CD4-positive, alpha-beta T cell treated with Interleukin-6 at 100 ng/mL for 8 hours (primary cell): ENCODE results near the gene TMEM147.

Experiments used
- DNase-seq: peaks from one replicate; pipeline ENCODE4 v3.0.0-alpha.2; 2020; ENCODE audit warnings: mixed read lengths, low spot score

The TMEM147 gene

DNA sequence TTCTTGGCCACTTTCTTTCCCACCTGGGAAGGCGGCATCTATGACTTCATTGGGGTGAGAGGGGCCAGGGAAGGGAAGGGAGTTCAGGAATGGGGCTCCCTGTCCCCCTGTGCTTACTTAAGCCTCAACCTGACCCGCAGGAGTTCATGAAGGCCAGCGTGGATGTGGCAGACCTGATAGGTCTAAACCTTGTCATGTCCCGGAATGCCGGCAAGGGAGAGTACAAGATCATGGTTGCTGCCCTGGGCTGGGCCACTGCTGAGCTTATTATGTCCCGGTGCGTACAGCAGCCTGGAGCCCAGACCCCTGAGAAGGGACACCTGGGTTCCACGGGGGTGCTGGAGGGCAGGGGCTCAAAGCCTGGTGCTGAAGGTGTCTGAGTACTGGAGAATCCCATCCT is 1.1 kb downstream of the TMEM147 start:
- no peak for DNase-seq

DNA sequence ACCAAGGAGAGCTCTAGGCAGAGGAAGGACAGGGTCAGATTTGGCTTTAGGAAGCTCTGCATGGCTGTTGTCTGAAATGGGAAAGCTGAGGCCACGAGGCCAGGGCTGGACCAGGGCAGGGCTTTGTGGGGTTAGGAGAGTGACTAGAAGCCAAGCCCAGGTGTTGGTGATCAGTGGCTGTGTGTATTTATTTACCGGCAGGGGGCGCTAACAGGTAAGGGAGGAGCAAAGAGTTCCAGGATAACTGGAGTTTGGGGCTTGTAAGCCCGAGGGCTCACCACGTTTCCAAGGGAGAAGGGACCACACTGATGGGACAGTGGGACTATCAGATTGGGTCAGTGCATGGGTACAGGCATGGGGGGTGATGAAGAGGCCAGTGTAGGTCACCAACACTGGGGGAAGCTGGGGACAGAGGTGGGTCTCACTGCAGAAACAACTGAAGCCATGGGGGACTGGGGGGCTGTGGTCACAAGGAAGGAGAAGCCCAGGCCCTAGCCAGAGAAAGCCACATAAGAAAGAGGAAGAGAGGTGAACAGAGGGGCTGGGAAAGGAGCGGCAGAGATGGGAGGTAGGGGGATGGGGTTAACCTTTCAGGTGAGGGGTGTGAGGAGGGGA is 3.9 kb downstream of the TMEM147 start:
- peak; percentile 68 for DNase-seq

DNA sequence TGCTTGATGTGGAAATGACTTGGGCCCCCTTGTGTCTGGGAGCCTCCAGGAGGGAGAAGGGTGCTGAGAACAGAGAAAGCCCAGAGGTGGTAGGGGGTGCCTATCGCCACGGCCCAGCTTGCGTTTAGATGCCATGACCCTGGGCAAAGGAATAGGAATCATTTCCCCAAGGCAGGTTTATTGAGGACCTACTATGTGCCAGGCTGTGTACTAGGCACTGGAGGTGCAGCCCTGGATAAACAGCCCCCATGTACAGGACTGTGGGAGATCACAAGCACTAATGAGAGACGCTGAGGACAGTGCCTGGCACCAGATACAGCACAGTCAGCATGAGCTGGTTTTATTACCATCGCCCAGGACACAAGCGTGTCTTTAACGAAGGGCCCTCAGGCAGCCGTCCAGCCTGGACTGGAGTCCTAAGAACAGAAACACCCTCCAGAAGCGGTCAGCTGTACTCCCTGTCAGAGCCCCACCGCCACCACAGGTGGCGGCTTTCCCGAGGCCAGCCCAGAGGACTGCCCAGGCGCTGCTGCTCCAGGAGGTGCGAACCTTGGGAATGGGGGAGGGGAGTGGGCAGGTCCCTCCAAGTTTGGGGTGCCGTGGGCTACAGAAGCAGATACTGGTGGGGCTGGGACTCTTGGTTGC is 4.6 kb downstream of the TMEM147 start:
- no peak for DNase-seq

DNA sequence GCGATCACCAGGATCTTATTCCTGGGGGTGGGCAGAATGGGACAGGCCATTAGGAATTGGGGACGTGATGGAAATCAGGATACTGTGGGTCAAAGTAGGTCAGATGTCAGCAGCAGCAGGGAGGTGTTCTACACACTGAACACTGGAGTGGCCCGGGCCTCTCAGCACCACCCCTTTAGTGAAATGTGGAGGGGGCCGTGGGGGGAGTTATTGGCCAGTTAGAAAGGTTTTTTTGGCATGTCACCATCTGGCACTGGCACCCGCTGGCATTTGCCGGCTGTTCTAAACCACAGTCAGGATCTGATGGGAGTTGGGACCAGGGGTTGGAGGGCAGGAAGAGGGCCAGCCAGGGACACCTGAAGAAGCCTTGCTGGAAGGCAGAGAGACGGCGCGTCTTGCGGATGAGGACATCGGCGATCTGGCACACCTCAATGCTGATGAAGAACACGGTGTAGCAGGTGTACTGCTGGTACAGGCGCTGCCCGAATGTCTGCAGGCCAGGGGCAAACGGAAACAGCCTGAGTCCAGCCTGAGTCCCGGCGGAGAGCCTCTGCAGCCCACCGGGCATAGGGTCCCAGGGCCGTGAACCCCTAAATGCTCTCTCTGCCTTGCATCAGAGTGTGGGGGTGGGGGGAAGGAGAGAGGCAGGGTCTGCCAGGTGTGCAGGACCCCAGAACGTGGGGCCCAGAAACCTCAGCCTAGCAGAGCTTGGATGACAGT is 5.8 kb downstream of the TMEM147 start:
- DNase-seq, result no peak

DNA sequence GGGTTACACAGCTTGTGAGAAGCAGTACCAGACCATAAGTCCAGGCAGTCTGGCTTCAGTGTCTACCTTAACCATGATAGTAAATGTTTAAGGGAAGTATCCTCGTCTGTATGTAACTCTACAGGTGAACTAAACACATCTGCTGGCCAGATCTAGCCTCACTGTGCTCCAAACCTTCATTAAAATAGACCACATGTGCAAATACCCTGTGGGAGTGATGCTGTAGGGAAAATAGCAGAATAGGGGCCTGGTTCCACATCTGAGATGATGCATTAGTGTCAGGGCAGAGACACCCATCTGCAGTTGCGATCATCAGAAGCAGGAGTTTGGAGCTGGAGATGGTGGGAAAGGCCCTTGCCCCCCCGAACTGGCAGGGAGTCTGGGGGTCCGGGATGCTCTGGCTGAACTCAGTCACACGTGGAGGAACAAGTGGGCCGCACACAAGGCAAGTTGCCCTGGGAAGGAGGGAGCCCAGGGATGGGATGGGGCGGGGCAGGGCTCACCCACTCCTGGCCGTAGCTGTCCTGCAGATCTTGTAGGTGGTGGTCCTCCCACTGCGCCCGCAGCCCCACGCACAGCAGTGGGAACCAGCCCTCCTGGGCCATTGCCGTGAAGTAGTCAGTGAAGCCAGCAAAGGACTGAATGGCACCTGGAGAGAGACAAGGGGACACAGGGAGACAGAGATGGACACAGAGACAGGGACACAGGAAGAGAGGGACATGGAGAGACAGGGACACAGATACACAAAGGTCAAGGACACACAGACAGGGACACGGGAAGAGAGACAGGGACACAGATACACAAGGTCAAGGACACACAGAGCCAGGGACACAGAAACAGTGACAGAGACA is 7.3 kb downstream of the TMEM147 start:
- DNase-seq, result no peak

DNA sequence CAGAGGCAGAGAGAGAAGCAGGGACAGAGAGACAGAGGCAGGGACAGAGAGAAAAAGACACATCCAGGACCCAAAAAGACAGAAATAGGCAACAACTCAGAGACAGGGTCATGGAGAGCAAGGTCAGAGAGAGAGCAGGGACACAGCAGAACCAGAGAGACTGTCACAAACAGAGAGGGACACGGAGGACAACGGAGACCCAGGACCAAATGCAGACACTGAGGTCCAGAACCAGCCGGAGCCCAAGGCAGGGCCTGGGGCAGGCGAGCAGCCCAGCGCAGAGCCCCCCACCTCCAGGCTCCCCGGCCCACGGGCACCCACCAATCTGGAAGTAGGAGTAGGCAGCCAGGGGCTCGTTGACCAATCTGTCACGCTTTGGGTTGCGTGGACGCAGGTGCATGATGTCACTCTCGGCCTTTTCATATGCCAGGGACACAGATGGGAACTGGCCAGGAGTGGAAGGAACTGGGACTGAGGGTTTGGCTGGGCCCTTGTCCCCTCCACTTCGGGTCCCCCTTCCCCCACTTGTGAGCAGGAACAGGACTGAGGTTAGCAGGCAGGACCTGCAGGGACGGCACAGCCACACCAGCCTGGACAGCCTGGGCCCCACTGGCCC is 8.1 kb downstream of the TMEM147 start:
- DNase-seq, result no peak

DNA sequence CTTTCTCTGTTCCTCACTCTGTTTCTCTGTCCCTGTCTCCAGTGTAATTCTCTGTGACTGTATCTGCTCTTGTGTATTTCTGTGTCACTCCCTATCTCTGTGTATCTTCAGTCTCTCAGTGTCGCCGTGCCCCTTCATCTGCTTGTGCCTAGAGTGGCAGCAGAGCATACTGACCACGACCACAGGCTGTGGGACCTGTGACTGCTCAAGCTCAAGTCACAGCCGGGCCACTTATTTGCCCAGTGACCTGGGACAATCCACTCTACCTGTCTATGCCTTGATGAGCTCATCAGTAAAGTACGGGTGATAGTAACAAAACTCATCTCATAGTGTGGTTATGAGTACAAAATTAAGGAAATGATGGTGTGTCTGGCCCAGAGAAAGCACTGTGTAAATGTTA is 8.7 kb downstream of the TMEM147 start:
- no peak for DNase-seq

DNA sequence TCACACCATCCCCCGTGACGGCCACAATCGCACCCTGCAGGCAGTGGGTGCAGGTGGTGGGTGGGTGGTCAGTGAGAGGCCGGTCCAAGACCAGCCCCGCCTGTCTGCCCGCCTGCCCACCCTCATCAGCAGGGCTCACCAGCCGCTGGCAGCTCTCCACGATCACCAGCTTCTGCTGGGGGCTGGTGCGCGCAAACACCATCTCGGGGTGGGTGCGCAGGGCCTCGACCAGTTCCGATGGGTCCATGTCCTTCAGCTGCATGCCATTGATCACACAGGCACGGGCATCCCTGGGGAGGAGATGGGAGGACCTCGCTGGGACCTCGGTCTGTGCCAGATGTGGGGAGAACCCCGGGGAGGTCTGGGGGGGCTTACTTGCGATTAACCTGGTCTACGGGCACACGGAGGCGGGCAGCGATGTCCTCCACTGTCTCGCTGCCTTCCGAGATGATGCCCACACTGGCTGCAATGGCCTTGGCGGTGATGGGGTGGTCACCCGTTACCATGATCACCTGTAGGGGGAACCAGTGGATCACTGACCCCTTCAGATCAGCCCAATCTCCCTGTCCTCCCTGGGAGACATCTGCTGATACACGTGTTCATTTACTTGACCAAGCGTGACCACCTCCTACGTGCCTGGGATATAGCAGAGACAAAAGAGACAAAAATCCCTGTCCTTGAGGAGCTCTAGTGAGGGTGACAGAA is 10.0 kb downstream of the TMEM147 start:
- DNase-seq, result no peak

DNA sequence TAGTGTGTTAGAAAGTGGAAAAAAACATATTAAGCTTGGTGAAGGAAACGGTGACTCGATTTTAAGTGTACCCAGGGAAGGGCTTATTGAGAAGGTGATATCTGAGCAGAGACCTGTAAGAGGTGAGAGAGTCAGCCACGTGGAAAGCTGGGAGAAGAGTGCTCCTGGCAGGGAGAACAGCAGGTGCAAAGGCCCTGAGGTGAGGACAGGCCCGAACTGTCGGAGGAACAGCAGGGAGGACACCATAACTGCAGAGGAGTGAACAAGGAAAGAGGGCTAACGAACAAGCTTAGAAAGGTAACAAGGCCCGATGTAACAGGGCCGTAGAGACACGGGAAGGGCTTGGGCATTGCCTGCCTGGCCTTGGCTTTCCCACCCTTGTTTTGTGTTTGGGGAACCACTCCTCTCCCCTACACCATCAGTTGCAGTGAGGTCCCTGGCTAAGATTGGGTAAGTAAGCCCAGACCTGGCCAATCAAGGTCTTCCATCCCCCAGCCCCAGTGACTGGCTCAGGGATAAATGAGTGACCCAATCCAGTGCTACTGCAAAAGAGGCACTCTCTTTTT is 10.7 kb downstream of the TMEM147 start:
- no peak for DNase-seq

DNA sequence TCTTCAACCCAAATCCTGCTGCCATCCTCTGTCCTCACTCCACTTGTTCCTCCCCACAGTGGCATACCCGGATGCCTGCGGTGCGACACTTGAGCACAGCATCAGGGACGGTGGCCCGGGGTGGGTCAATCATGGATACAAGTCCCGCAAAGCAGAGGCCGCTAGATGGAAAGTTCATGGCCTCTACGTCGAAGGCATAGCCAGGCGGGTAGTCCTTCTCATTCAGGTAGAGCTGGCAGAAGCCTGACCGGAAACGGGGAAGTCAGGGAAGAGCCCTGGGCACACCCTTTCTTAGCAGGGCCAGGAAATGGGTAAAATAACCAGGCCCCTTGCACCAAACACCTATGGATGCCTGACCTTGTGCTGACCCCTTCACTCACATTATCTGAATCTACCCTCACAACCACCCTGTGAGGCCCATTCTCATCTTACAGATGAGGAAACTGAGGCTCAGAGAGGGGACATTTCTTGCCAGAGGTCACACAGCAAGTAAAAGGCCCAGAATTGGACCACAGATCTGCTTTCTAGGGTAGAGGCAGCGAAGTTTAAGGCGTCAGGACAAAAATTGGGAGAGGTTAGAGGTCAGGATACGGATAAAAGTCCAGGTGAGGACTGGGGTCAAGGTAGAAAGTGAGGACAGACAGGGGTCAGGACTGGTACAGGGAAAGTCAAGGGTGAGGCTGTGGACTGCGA is 11.6 kb downstream of the TMEM147 start:
- DNase-seq, result no peak

DNA sequence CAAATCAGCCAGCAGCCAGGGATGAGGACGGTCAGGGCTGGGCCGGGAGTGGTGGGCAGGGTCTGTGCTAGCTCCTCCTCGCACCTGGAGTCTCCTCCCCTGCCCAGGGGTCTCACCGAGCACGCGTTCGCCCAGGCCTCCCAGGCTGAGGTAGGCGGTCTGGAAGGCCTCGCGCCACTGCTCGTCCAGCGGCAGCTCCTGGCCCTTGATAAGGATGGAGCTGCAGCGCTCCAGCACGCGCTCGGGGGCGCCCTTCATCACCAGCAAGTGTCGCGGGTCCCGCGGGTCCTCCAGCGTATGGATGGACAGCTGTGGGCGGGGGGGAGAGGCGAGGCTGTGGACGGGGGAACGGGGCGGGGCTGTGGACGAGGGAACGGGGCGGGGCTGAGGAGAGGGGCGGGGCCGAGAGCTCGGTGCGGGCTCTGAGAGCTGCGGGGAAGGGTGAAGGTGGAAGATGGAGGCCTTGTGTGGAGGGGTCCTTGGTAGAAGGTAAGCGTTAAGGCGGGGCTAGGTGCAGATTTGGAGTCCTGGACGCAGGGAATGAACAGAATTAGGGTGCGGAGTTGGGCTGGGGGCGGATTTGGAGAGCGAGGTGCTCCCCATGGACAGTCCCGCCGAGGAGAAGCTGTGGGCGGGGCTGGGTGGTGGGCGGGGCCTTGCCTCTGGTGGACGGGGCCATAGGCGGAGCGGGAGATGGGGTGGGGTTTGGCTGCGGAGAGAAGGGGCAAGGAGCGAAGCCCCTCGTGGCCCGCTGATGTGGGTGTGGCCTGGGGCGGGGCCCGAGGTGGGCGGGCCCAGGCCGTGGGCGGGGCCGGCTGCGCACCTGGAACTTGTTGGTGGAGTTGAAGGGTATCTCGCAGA is 12.3 kb downstream of the TMEM147 start:
- DNase-seq, result peak; percentile 36

DNA sequence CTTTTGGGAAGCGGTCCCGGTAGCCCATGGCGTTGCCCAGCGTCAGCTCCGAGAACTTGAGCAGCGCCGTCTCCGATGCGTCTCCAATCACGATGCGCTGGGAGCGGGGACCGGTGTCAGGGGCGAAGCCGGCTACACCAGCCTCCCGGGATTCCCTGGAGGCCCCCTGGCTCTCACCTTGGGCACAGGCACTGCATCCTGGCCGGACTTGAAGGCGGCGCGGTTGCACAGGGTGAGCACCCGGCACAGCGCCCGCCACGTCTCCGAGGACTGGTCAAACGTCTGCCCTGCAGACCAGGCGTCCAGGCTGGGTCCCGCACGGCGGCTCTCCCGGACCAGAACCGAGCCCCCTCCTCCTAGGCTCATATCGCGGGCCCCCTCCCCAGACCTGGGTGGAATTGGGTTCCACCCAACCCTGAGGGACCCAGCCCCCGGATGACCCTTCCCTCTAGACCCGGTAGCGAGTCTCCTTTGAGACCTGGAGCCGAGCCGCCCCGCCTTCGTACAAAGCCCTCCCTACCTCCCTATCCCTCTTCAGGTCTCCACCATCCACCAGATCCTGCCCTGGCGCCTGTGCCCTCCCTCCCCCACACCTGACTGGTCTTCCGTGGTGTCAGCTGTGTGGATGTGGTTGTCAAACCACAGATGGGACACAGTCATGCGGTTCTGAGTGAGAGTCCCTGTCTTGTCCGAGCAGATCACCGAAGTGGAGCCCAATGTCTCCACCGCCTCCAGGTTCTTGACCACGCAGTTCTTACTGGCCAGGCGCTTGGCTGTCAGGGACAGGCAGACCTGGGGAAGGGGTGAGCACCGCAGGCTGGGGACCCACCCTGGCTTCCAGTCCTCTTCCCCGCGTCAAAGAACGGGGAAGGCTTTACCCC is 13.2 kb downstream of the TMEM147 start:
- DNase-seq, result no peak

DNA sequence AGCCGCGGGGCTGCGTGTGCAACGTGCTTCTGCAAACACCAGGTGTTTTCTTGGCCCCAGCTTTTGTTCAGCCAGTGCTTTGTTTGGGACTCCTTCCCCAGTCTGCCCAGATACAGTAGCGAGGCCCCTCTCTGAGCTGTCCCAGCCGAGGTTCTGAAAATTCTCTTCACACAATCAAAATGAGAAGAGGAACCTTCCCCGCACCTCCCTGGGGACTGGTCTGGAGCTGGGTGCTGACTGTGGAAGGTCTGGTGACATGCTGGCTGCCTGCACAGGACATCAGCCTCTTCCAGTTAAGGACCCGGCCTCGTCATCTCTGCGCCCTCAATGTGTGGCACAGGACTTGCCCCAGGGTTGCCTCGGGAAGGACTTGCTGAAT is 13.8 kb downstream of the TMEM147 start:
- no peak for DNase-seq

DNA sequence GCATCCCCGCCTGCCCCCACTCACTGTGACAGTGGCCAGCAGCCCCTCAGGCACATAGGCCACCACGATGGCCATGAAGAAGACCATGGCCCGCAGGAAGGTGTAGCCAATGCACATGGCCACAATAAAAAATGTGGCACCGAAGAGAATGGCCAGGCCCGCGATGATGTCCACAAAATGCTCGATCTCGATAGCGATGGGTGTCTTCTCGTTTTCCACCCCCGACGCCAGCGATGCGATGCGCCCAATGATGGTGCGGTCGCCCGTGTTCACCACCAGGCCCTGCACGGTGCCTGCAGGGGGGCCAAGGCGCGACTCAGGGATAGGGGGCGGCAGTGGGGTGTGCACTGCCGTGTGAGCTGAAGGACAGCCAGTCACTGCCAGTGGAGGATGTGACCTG is 14.4 kb downstream of the TMEM147 start:
- DNase-seq, result no peak

DNA sequence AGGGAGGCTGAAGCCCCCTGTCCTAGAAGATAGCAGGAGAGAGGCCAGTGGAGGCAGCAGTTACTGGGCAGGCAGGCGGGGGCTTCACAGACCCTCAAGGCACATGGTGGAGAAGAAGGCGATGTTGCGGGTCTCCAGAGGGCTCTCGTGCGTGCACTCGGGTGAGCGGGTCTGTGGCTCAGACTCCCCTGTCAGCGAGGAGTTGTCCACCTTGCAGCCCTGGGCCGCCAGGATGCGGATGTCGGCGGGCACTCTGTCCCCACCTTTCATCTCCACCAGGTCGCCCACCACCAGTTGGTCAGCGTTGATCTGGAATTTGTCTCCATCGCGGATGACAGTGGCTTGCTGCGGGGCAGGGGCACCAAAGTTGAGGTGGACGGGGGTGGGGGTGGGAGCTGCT is 14.8 kb downstream of the TMEM147 start:
- DNase-seq, result no peak

DNA sequence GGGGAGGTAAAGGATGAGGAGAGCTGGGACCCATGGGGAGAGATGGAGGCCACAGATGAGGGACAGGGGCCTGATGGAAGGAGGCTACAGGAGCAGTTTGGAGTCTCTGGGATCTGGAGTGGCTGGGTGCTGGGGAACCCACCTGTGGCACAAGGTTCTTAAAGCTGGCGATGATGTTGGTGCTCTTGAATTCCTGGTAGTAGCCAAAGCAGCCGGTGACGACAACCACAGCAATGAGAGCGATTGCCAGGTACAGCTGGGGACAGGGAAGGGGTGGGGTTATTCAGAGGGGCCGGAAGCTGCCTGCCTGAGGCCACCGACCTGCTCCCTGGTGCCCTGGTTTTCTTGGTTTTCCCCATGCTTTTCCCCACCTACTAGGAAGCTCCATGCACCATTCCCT is 15.3 kb downstream of the TMEM147 start:
- DNase-seq, result no peak

DNA sequence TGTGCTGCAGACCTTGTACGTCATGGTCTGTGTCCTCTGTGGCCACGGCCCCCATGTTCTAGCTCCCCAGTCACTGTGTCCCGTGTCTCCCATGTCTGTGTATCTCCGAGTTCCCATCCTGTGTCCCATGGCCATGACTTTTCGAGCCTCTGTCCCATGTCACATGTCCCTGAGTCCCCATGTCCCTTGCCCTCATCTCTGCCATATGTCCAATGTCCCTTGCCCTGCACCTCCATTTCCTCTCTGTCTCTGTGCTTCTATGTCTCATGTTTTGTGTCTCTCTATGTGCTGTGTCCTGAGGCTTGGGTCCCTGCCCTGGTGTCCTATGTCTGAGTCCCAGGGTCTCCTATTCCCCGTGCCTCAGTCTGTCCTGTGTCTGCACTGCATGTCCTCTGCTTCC is 16.0 kb downstream of the TMEM147 start:
- no peak for DNase-seq

DNA sequence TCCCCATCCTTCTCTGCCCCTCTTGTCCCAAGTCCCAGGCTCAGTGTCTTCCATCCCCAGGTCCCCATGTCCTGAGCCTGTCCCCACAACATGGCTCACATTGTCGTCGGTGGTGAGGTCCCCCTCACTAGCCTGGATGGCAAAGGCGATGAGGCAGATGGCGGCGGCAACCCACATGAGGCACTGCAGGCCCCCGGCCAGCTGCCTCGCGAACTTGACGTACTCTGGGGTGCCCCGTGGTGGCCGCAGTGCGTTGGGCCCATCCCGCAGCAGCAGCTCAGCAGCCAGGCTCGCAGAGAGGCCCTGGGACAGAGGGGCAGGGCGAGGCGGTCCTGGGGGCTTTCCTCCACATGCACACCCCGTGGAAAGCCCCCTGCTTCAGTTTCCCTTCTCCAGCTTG is 16.9 kb downstream of the TMEM147 start:
- DNase-seq, result no peak

DNA sequence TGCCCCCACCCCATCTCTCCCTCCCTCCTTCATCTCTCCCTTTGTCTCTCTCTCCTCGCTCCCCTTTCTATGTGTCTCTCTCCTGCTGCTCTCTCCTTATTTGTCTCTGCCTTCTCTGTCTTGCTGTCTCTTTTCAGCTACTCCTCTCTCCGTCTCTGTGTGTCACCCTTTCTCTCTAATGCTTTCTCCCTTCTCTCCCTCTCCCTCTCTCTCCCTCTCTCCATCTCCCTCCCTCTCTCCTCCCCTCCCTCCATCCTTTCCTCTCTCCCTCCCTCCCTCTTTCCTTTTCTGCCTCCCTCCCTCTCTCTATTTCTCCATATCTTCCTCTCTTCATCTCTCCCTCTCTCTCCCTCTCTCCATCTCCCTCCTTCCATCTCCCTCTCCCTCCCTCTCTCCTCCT is 17.4 kb downstream of the TMEM147 start:
- DNase-seq, result no peak
